ENCODE results near the gene MGMT.

MGMT gene

DNA sequence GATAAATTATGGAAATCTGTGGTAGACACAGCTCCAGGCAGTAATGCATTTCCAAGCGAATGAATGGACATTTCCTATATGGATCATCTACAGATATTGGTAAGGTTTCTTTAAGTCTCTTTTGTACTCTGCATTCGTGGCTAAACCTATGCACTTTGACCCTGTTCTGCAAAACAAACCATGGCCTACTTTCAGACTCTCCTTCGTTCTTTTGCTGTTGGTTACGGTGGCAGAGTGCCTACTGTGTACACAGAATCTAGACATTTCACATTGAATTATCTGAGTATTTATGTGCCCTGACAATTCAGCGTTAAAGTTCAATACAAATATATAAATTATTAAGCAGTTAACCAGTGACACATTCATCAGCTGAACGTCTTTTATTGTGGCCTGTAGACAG lies 93.3 kb downstream of the MGMT start:
- DNase-seq (ENCODE audit: low read depth in 1 of 2, low spot score in 1 of 2) = no peak
- Histone ChIP-seq H3K27me3 (ENCODE audit: insufficient read depth, poor library complexity, severe bottlenecking) (no peaks in the 10 kb centered on the region), H3K4me3 (replicated peaks; ENCODE audit: insufficient read depth, low read length) (no peak overlapping the region), H3K27ac (replicated peaks) (no peak overlapping the region)
- TF ChIP-seq, protein P1, sequence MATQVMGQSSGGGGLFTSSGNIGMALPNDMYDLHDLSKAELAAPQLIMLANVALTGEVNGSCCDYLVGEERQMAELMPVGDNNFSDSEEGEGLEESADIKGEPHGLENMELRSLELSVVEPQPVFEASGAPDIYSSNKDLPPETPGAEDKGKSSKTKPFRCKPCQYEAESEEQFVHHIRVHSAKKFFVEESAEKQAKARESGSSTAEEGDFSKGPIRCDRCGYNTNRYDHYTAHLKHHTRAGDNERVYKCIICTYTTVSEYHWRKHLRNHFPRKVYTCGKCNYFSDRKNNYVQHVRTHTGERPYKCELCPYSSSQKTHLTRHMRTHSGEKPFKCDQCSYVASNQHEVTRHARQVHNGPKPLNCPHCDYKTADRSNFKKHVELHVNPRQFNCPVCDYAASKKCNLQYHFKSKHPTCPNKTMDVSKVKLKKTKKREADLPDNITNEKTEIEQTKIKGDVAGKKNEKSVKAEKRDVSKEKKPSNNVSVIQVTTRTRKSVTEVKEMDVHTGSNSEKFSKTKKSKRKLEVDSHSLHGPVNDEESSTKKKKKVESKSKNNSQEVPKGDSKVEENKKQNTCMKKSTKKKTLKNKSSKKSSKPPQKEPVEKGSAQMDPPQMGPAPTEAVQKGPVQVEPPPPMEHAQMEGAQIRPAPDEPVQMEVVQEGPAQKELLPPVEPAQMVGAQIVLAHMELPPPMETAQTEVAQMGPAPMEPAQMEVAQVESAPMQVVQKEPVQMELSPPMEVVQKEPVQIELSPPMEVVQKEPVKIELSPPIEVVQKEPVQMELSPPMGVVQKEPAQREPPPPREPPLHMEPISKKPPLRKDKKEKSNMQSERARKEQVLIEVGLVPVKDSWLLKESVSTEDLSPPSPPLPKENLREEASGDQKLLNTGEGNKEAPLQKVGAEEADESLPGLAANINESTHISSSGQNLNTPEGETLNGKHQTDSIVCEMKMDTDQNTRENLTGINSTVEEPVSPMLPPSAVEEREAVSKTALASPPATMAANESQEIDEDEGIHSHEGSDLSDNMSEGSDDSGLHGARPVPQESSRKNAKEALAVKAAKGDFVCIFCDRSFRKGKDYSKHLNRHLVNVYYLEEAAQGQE (IDR thresholded peaks at IDR 0.05; ENCODE audit: insufficient replicate concordance, low read depth) = no peak
- TF ChIP-seq, protein P2, sequence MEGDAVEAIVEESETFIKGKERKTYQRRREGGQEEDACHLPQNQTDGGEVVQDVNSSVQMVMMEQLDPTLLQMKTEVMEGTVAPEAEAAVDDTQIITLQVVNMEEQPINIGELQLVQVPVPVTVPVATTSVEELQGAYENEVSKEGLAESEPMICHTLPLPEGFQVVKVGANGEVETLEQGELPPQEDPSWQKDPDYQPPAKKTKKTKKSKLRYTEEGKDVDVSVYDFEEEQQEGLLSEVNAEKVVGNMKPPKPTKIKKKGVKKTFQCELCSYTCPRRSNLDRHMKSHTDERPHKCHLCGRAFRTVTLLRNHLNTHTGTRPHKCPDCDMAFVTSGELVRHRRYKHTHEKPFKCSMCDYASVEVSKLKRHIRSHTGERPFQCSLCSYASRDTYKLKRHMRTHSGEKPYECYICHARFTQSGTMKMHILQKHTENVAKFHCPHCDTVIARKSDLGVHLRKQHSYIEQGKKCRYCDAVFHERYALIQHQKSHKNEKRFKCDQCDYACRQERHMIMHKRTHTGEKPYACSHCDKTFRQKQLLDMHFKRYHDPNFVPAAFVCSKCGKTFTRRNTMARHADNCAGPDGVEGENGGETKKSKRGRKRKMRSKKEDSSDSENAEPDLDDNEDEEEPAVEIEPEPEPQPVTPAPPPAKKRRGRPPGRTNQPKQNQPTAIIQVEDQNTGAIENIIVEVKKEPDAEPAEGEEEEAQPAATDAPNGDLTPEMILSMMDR (IDR thresholded peaks at IDR 0.05; ENCODE audit: insufficient read depth, low read length) = no peak
- TF ChIP-seq POLR2AphosphoS5 (IDR thresholded peaks at IDR 0.05; ENCODE audit: low read depth) = no peak
- no peak for TF ChIP-seq GABPA (IDR thresholded peaks at IDR 0.05; ENCODE audit: low read depth)
- TF ChIP-seq SPI1 (IDR thresholded peaks at IDR 0.05; ENCODE audit: borderline replicate concordance, low read depth) = no peak

DNA sequence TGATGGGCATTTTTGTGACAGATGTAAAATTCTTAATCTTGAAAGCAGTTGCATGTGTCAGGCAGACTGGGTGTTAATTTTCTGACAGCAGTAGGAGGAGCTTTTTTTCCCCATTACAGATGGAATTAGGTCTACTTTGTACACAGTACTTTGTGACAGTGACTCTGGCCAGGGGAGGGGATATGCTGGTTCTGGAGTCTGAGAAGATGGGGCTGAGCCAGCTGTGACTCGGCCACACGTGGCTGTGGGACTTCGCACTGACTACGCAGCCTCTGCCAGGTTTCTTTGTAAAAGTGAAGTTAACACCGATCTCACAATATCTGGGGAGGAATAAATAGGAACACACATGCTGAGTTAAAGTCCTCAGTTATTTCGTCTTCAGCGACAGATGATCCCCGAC lies 95.4 kb downstream of the MGMT start:
- TF ChIP-seq, protein P1 (IDR thresholded peaks at IDR 0.05; ENCODE audit: insufficient replicate concordance, low read depth) = no peak
- TF ChIP-seq POLR2AphosphoS5 (IDR thresholded peaks at IDR 0.05; ENCODE audit: low read depth) = no peak
- no peak for TF ChIP-seq GABPA (IDR thresholded peaks at IDR 0.05; ENCODE audit: low read depth)
- TF ChIP-seq SPI1 (IDR thresholded peaks at IDR 0.05; ENCODE audit: borderline replicate concordance, low read depth) = no peak
- TF ChIP-seq, protein P2 (IDR thresholded peaks at IDR 0.05; ENCODE audit: insufficient read depth, low read length) = no peak
- H3K27me3 ChIP-seq (ENCODE audit: insufficient read depth, poor library complexity, severe bottlenecking) = no peaks in the 10 kb centered on the region
- DNase-seq (ENCODE audit: low read depth in 1 of 2, low spot score in 1 of 2) = no peak
- H3K4me3 ChIP-seq (replicated peaks; ENCODE audit: insufficient read depth, low read length) = no peak overlapping the region
- H3K27ac ChIP-seq (replicated peaks) = no peak overlapping the region

DNA sequence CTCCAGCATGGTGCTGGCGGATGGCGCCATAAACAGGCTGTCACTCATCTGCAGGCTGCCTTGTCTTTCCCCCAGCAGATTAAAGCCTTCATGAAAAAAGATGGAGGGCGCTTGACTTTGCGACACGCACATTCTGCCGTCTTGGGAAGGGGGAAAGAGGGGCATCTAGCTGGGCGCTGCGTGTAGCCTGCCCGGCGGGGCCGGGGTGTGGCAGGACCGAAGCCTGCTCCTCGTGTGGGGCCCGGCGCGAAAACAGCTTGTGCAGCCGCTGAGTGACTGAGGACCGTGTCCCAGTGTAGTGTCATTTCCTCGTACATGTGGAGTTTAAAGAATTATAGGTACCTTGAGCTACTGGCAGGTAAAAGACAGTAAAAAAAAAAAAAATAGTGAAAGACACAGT lies 97.9 kb downstream of the MGMT start:
- TF ChIP-seq, protein P2 (IDR thresholded peaks at IDR 0.05; ENCODE audit: insufficient read depth, low read length) = no peak
- TF ChIP-seq SPI1 (IDR thresholded peaks at IDR 0.05; ENCODE audit: borderline replicate concordance, low read depth) (no peak), GABPA (IDR thresholded peaks at IDR 0.05; ENCODE audit: low read depth) (no peak), POLR2AphosphoS5 (IDR thresholded peaks at IDR 0.05; ENCODE audit: low read depth) (no peak)
- TF ChIP-seq, protein P1 (IDR thresholded peaks at IDR 0.05; ENCODE audit: insufficient replicate concordance, low read depth) = no peak
- no peak for DNase-seq (ENCODE audit: low read depth in 1 of 2, low spot score in 1 of 2)
- H3K4me3 ChIP-seq (replicated peaks; ENCODE audit: insufficient read depth, low read length) = no peak overlapping the region
- no peaks in the 10 kb centered on the region for H3K27me3 ChIP-seq (ENCODE audit: insufficient read depth, poor library complexity, severe bottlenecking)
- H3K27ac ChIP-seq (replicated peaks) = no peak overlapping the region
